Body of pancreas (tissue), 4 donors: Measurements from ENCODE around the gene KIF16B. TPM values are rescaled to one million over a fixed set of nuclear protein-coding genes. Genes with fewer than 3 reads are reported as not detected.

Experiments used
- ATAC-seq: fragments of 150-250 bp; one replicate; pipeline ENCODE4 v1.9.1; 2016
- DNase-seq, 4 donors: peaks; one replicate each; pipeline ENCODE4 v3.0.0-alpha.2; 2019
- H3K27ac ChIP-seq, 4 donors: fragments of 200-600 bp; sonication (generic); 1 replicate in 3 of 4; 2 replicates in 1 of 4; pipeline versions ENCODE4 v1.5.1 to v1.6.1; 2016 to 2019; ENCODE audit warnings: mild to moderate bottlenecking in 1 of 4, mixed read lengths in 1 of 4, moderate library complexity in 1 of 4
- H3K27me3 ChIP-seq, 2 donors: fragments of 200-600 bp; sonication (generic); one replicate each; pipeline ENCODE4 v1.6.0; 2016; ENCODE audit warnings: mild to moderate bottlenecking in 1 of 2
- H3K36me3 ChIP-seq, 2 donors: fragments of 200-600 bp; sonication (generic); replicated peaks in 1 of 2; 2 replicates each; pipeline ENCODE4 v1.5.1; 2016; ENCODE audit warnings: low read depth in 2 of 2; ENCODE audit not compliant: insufficient read depth in 1 of 2
- H3K4me1 ChIP-seq: fragments of 200-600 bp; sonication (generic); one replicate; pipeline ENCODE4 v1.6.0; 2016
- H3K4me3 ChIP-seq, 2 donors: fragments of 200-600 bp; sonication (generic); 1 replicate in 1 of 2; 2 replicates in 1 of 2; pipeline ENCODE4 v1.5.1; 2016 to 2019
- H3K9me3 ChIP-seq, 3 donors: fragments of 200-600 bp; sonication (generic); 1 replicate in 2 of 3; 2 replicates in 1 of 3; pipeline ENCODE4 v1.5.1; 2016
- CTCF ChIP-seq, 7 experiments: fragments of 450-650 bp in 4 of 7; fragments of 200-600 bp in 3 of 7; sonication (generic) in 3 of 7; IDR thresholded peaks; one replicate each; pipeline ENCODE4 v1.5.1; 2016 to 2019; ENCODE audit warnings: antibody characterized with exemption in 7 of 7
- POLR2A ChIP-seq, 3 donors: fragments of 450-650 bp; IDR thresholded peaks; one replicate each; pipeline ENCODE4 v1.6.1; 2016; ENCODE audit warnings: antibody characterized with exemption in 3 of 3, mild to moderate bottlenecking in 2 of 3
- WGBS, 2 donors: methylation state at CpG; one replicate each; pipeline ENCODE4 v1.1.5; 2017; 5-methylcytosine and 5-hydroxymethylcytosine counted together
- intact Hi-C: fragments of 100-400 bp; cut with DNase I; formaldehyde crosslinking; loops from one replicate; pipeline ENCODE4 v1.15.1; 2023
- total RNA-seq, 2 donors: library from RNA; depleted of rRNA; stranded (reverse); fragments of >200 nt; gene quantifications; one replicate each; pipeline ENCODE4 v1.1.0, GENCODE V29; 2016

Gene KIF16B
- total RNA-seq, 2 donors from 2014 or later = 13.7 to 55.0 TPM

GRCh38 chr20:16607364-16608276 lies 34.4 kb upstream of the KIF16B start:
- WGBS, 2 donors = 25 to 26% methylated on average over 12 of the region's 12 CpGs

GRCh38 chr20:16606468-16607070 lies 33.3 kb upstream of the KIF16B start:
- 92 to 94% methylated on average over 3 of the region's 3 CpGs for WGBS, 2 donors

More at GRCh38 chr20:16607364-16608276, 34.4 kb upstream of the KIF16B start:
- intact Hi-C loops = no loop called here
- Histone ChIP-seq H3K4me1 (peaks cover 24% of the 10 kb centered on the region), H3K27ac (peak overlapping the region; percentile 48 to 65 (median 54)), H3K36me3 (no peaks in the 10 kb centered on the region), H3K4me3 (no peak overlapping the region), H3K27me3 (no peaks in the 10 kb centered on the region), H3K9me3 (no peaks in the 10 kb centered on the region)
- DNase-seq (peak in 3 of 4 donors; percentile 26 to 60 (median 40)), ATAC-seq (peak; percentile 65)
- TF ChIP-seq POLR2A (IDR thresholded peaks at IDR 0.05) (no peak), CTCF (IDR thresholded peaks at IDR 0.05) (no peak)

GRCh38 chr20:16601047-16601446 lies 27.8 kb upstream of the KIF16B start:
- ATAC-seq (no peak), DNase-seq (peak in 2 of 4 donors; percentile 24 to 35)
- Histone ChIP-seq H3K36me3 (no peaks in the 10 kb centered on the region), H3K4me1 (no peaks in the 10 kb centered on the region), H3K27ac (no peak overlapping the region), H3K27me3 (no peaks in the 10 kb centered on the region), H3K9me3 (no peaks in the 10 kb centered on the region), H3K4me3 (no peak overlapping the region)
- intact Hi-C loops = no loop called here
- WGBS, 2 donors = 43 to 58% methylated on average over 2 of the region's 2 CpGs
- TF ChIP-seq POLR2A (IDR thresholded peaks at IDR 0.05) (no peak), CTCF (IDR thresholded peaks at IDR 0.05) (no peak)

More at GRCh38 chr20:16606468-16607070, 33.3 kb upstream of the KIF16B start:
- H3K36me3 ChIP-seq = no peaks in the 10 kb centered on the region
- no peak for ATAC-seq
- no peak for DNase-seq
- H3K4me1 ChIP-seq = peaks cover 24% of the 10 kb centered on the region
- no peaks in the 10 kb centered on the region for H3K9me3 ChIP-seq
- H3K27ac ChIP-seq = no peak overlapping the region
- H3K4me3 ChIP-seq = no peak overlapping the region
- TF ChIP-seq CTCF (IDR thresholded peaks at IDR 0.05) (no peak), POLR2A (IDR thresholded peaks at IDR 0.05) (no peak)
- intact Hi-C loops = no loop called here
- H3K27me3 ChIP-seq = no peaks in the 10 kb centered on the region

GRCh38 chr20:16599257-16599656 lies 26.0 kb upstream of the KIF16B start:
- Histone ChIP-seq H3K27ac (no peak overlapping the region), H3K4me3 (no peak overlapping the region), H3K27me3 (no peaks in the 10 kb centered on the region), H3K9me3 (no peaks in the 10 kb centered on the region), H3K36me3 (no peaks in the 10 kb centered on the region), H3K4me1 (no peaks in the 10 kb centered on the region)
- DNase-seq (no peak), ATAC-seq (no peak)
- 77% methylated on average over 3 of the region's 3 CpGs for WGBS, 2 donors
- intact Hi-C loops = no loop called here
- TF ChIP-seq POLR2A (IDR thresholded peaks at IDR 0.05) = no peak
- TF ChIP-seq CTCF (IDR thresholded peaks at IDR 0.05) = no peak
